HG03108 (cell line): Measurements from ENCODE around the gene HDDC2.

Experiments
- ATAC-seq: cut with Tn5 transposase; IDR thresholded peaks from one replicate; pipeline ENCODE4 v1.9.1; 2021; ENCODE audit warnings: moderate library complexity; ENCODE audit not compliant: unreplicated experiment

HDDC2 gene

GRCh38 chr6:125271486-125272159, 30.1 kb downstream of the HDDC2 start:
- ATAC-seq, result no peak

GRCh38 chr6:125270380-125270779, 31.4 kb downstream of the HDDC2 start:
- no peak for ATAC-seq

GRCh38 chr6:125269328-125269985, 32.3 kb downstream of the HDDC2 start:
- no peak for ATAC-seq

- ATAC-seq, result no peak
Observed at GRCh38 chr6:125268765-125269164, 33.0 kb downstream of the HDDC2 start.

GRCh38 chr6:125267806-125268523, 33.8 kb downstream of the HDDC2 start:
- ATAC-seq, result no peak

- no peak for ATAC-seq
Observed at GRCh38 chr6:125264476-125264875, 37.3 kb downstream of the HDDC2 start.

GRCh38 chr6:125262016-125263013, 39.5 kb downstream of the HDDC2 start:
- ATAC-seq, result no peak

DNA sequence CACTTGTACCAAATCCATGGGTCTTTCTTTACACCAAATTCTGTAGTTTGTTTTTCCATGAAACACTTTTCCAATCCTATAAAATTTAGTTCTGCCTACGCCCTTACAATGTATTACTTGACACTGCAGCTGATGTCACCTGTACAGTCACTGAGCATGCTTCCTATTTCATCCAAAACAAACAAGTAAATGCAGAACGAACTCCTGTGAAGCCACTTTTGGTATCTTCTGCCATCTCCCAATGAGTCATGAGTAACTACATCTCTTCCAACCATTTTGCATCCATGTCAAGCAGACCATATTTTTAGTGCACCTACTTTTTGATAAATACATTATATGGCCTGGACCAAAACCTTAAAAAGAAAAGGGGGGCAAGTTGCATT, 42.4 kb downstream of the HDDC2 start:
- no peak for ATAC-seq

DNA sequence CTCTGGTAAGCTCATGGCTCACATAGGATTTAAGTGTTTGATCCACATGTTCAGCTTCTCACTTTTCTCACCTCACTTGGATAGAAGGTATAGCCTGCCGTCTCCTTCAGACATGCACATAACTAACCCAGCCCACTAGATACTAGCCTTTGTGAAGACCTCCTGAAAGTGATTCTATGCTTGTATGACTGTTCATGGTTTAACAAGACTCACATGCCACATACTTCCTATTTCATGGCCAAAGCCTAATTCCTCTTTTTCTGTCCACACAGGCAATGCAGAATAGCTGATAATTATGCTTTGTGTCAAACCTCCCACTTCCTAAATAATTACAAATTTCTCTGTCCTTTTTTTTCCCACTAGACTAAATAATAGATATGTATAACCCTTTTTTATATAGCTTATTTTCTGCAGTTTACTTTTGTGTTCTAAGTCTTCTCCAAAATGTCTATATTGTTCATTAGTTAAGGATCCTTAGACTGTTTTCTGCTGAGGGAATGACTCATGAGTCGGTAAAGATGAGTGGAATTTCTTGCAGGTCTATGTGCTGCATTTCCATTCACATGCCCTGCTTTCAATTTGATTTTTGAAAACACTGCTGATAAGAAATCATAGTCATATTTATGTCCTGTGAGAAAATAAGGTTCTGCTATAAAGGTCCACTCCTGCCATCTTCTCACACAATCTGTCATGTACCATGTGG, 43.0 kb downstream of the HDDC2 start:
- ATAC-seq, result no peak

DNA sequence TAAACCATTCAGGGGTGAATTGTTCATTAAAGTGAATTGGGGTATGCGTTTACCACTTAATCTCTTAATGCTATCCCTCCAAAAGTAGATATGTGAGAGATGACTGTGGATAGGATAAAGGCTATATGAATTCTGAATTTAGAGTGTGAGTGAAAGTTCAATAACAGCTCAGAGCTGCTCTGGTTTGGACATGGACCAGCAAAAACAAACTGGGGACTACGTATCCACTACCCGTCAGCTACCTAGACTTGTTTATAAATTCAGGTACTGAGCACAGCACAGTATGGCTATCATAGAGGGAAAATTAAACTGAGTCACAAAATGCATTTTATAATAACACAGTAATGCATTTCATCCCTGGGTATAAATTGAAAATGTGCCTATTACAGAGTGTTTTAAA, 44.4 kb downstream of the HDDC2 start:
- ATAC-seq, result no peak

- no peak for ATAC-seq
Observed at GRCh38 chr6:125255201-125255600, 46.6 kb downstream of the HDDC2 start.

DNA sequence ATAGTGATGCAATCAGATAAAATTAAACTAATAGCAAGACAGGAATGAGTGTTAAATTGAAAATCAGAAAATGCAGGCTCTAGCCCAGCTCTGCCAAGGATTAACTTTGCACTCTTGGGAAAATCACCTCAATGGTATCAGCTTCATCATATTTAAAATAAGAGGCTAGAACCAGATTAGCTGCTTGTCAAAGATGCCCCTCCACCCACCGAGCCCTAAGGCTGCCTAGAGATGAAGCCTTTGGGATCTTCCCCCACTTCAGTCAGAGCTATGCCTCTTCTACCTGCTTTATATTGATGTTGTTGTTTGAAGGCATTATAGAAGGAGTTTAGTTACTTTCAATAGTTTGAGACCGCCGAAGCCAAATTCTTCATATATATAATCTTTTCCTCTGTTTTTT, 47.4 kb downstream of the HDDC2 start:
- no peak for ATAC-seq

DNA sequence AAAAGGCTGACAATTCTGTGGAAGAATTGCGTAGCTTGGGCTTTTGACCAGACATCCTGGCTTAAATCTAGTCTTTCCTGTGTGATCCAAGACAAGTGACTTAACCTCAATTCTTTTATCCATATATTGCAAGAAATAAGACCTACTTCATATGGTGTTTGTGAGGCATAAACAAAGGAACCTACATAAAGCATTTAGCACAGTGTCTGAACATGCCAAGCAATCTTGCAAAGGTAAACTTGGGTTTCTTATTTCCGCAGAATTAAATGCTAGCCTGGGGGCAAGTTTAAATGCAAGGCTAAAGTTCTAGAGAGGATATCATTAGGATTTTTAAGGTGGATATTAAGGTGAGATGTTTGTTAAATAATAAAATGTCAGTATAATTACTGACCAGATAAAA, 47.9 kb downstream of the HDDC2 start:
- ATAC-seq, result no peak

GRCh38 chr6:125252891-125253290, 48.9 kb downstream of the HDDC2 start:
- no peak for ATAC-seq

DNA sequence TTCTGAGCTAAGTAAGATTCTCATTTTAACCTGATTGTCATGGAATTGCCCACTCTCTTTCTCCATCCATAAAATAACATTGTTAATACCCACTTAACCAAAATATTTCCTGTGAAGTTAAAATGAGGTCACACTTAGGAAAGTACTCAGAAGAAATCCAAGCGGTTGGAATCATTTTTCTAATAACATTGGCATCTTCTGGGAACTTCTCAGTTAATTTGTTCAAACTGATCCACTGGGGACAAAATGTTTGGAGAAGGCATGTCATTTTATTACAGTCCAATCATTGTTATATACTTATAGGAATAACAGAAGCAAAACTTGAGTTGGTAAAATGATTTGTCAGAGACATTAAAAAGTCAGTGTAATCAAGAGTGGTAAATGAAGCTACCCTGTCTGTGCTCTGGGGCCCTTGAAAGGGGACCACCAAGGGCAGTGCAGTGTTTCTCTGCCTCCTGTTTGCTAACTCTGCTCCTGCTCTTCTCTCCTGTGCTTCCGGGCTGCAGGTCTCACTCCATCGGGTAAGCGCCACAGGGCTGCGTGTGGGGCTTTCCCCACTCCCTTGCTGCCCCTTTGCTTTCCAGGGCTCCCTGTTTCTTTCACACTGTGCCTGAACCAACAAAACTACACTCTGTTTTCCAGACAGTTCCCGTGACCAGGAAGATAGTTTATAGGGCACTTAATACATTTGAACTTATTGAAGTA, 50.1 kb downstream of the HDDC2 start:
- ATAC-seq, result no peak

DNA sequence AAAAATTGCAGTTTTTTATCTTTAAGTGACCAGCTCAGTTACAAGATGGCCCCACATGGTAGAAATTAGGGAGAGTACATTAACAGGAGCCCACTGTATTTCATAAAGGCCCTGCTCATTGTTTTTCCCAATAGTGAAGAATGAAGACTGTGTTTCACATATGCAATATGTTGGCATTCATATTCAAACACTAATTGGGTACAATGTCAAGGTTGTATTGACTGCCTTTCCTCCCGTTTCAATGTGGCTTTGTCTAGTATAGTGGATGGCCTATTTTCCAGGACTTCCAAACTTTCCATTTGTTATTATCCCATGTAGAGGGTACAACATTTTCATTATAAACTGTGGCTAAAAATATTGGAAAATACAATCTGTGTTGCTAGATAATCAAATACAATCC, 51.3 kb downstream of the HDDC2 start:
- ATAC-seq, result no peak

DNA sequence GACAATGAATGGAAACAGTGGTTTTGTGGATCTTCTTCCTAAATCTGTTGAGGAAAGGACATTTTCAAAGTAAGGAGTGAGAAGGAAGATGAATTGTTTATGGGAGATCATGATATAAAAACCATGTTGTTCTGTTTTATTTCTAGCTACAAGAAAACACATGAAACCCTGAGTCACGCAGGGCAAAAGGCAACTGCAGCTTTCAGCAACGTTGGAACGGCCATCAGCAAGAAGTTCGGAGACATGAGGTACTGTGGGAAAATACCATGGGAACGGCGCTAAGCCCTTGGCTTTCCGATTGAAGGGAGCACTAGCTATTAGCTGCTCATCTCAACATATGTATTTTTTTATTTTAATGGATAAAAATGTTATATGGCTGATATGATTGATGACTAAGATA, 53.6 kb downstream of the HDDC2 start:
- ATAC-seq, result no peak

DNA sequence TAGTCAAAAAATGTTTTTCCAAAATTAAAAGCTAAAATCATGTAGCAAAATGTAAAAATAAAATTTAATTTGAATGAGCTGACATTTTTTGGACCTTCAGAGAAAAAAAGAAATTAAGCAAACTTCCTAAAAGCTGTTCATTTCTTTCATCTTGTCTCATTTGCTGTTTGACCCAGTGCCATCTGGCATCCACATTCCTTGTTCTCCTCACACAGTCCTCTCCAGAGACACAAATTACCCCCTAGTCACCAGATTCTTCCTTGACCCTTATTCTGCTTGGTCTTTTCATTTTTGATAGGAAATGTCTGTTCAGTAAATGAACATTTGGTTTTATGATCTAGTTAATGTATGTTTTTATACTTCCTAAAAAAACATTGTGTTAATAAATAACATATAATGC, 55.2 kb downstream of the HDDC2 start:
- no peak for ATAC-seq

GRCh38 chr6:125245523-125246264, 56.1 kb downstream of the HDDC2 start:
- no peak for ATAC-seq
